CD4-positive, alpha-beta memory T cell (primary cell): ENCODE measurements around the gene CPT1A. TPM values are rescaled to one million over a fixed set of nuclear protein-coding genes. Genes with fewer than 3 reads are reported as not detected.
A peak's percentile ranks its signal among the peaks of the same experiment; 100 is the strongest.

ENCODE experiments used
- CTCF ChIA-PET: fragments of 350-600 bp; sonication (Branson Sonifier 250); formaldehyde crosslinking; loops from one replicate; lab custom pipeline; 2021; ENCODE audit warnings: inconsistent platforms; ENCODE audit not compliant: partially characterized antibody; lab: Charles Lee
- POLR2A ChIA-PET: fragments of 350-600 bp; sonication (Branson Sonifier 250); formaldehyde crosslinking; loops from one replicate; lab custom pipeline; 2021; ENCODE audit not compliant: partially characterized antibody; lab: Charles Lee
- DNase-seq, 5 donors: peaks; one replicate each; pipeline versions ENCODE4 v3.0.0 to v3.0.0-alpha.2; 2020 to 2022; ENCODE audit warnings: mixed read lengths in 1 of 5
- H3K27ac ChIP-seq: one replicate; pipeline ENCODE4 v1.7.0; 2013; ENCODE audit warnings: low read depth, low read length
- H3K27me3 ChIP-seq: 2 replicates; pipeline ENCODE4 v1.7.0; 2013; ENCODE audit warnings: mild to moderate bottlenecking, low read length, moderate library complexity; ENCODE audit not compliant: insufficient read depth
- H3K36me3 ChIP-seq: 2 replicates; pipeline ENCODE4 v1.7.0; 2013; ENCODE audit warnings: mild to moderate bottlenecking, low read length, moderate library complexity; ENCODE audit not compliant: insufficient read depth
- H3K4me1 ChIP-seq: 2 replicates; pipeline ENCODE4 v1.7.0; 2013; ENCODE audit warnings: mild to moderate bottlenecking, low read length, moderate library complexity; ENCODE audit not compliant: insufficient read depth
- H3K4me3 ChIP-seq, 2 donors: one replicate each; pipeline ENCODE4 v1.7.0; 2013; ENCODE audit warnings: low read length in 2 of 2, mild to moderate bottlenecking in 1 of 2
- H3K9me3 ChIP-seq, 2 donors: one replicate each; pipeline ENCODE4 v1.7.0; 2013; ENCODE audit warnings: low read length in 2 of 2, control low read depth in 1 of 2; ENCODE audit not compliant: control insufficient read depth in 1 of 2
- H3K27ac Mint-ChIP-seq, 7 donors: one replicate each; pipeline ENCODE4 v1.8.0; 2020 to 2021; ENCODE audit warnings: mixed read lengths in 7 of 7, mild to moderate bottlenecking in 6 of 7, inconsistent platforms in 3 of 7, moderate library complexity in 3 of 7
- H3K27me3 Mint-ChIP-seq, 2 donors: one replicate each; pipeline ENCODE4 v1.8.0; 2020 to 2021; ENCODE audit warnings: mixed read lengths in 2 of 2
- H3K36me3 Mint-ChIP-seq, 2 donors: one replicate each; pipeline ENCODE4 v1.8.0; 2020 to 2021; ENCODE audit warnings: mixed read lengths in 2 of 2, inconsistent platforms in 1 of 2, mild to moderate bottlenecking in 1 of 2
- H3K4me1 Mint-ChIP-seq, 4 donors: one replicate each; pipeline ENCODE4 v1.8.0; 2020 to 2021; ENCODE audit warnings: mixed read lengths in 4 of 4, mild to moderate bottlenecking in 1 of 4
- H3K4me3 Mint-ChIP-seq, 8 donors: one replicate each; pipeline ENCODE4 v1.8.0; 2020 to 2021; ENCODE audit warnings: mixed read lengths in 8 of 8, mild to moderate bottlenecking in 7 of 8, moderate library complexity in 6 of 8, inconsistent platforms in 3 of 8
- H3K9me3 Mint-ChIP-seq, 8 donors: one replicate each; pipeline ENCODE4 v1.8.0; 2020 to 2021; ENCODE audit warnings: mixed read lengths in 8 of 8, mild to moderate bottlenecking in 5 of 8, inconsistent platforms in 3 of 8, moderate library complexity in 1 of 8
- intact Hi-C: fragments of 100-400 bp; cut with micrococcal nuclease; formaldehyde crosslinking; loops from one replicate; pipeline ENCODE4 v1.15.1; 2023
- polyA plus RNA-seq, 2 donors: library from polyadenylated mRNA; unstranded; fragments of 300-500 nt; fragmentation: Illumina TruSeq; gene quantifications; one replicate each; pipeline ENCODE4 v1.2.3, GENCODE V29; 2021
- total RNA-seq, 2 experiments: library from RNA; stranded (reverse); gene quantifications; one replicate each; pipeline ENCODE4 v1.2.3, GENCODE V29; 2021

CPT1A gene
- total and polyA plus RNA-seq, 4 experiments from 2014 or later = 7.5 to 35.5 (median 18.5) TPM

- H3K27ac ChIP-seq = peak overlapping the region; percentile 53
- Mint-ChIP-seq H3K27ac (peak overlapping the region in 5 of 7 donors; percentile 42 to 88 (median 77)), H3K9me3 (no peaks in the 10 kb centered on the region), H3K4me1 (peaks cover 12 to 35% (median 26%) of the 10 kb centered on the region in 4 donors), H3K27me3 (peaks cover 0 to 3% of the 10 kb centered on the region in 2 donors), H3K4me3 (peak overlapping the region; percentile 57 to 97 (median 89)), H3K36me3 (peaks cover 0 to 8% of the 10 kb centered on the region in 2 donors)
- DNase-seq = no peak
- H3K9me3 ChIP-seq = no peaks in the 10 kb centered on the region
- H3K4me1 ChIP-seq = peaks cover 36% of the 10 kb centered on the region
- POLR2A ChIA-PET = interaction anchor here (0.6 to 3.7 kb wide), 8 partner anchors 10 to 204 kb away, joined by 3 to 29 read pairs (median 6); partner anchors contain the start of gene TPCN2
- peak overlapping the region in 1 of 2 donors; percentile 70 for H3K4me3 ChIP-seq
- H3K36me3 ChIP-seq = no peaks in the 10 kb centered on the region
- CTCF ChIA-PET = interaction anchor here (0.7 to 4.8 kb wide), 18 partner anchors 8 to 259 kb away, joined by 3 to 85 read pairs (median 4); no protein-coding TSS in a partner anchor
- no peaks in the 10 kb centered on the region for H3K27me3 ChIP-seq
- intact Hi-C loops = loop anchor here (1.0 to 10.0 kb wide), 4 partner anchors 19 to 380 kb away; partner anchors contain the start of gene PPP6R3
These were observed 2.7 kb upstream of the CPT1A start for GRCh38 chr11:68844376-68844775.

- Mint-ChIP-seq H3K27ac (peak overlapping the region; percentile 77 to 93 (median 86)), H3K27me3 (peaks cover 0 to 3% of the 10 kb centered on the region in 2 donors), H3K9me3 (no peaks in the 10 kb centered on the region), H3K4me3 (peak overlapping the region; percentile 88 to 98 (median 91)), H3K36me3 (peaks cover 0 to 13% of the 10 kb centered on the region in 2 donors), H3K4me1 (peaks cover 12 to 40% (median 29%) of the 10 kb centered on the region in 4 donors)
- Histone ChIP-seq H3K9me3 (no peaks in the 10 kb centered on the region), H3K4me1 (peaks cover 39% of the 10 kb centered on the region), H3K27ac (peak overlapping the region; percentile 53), H3K36me3 (no peaks in the 10 kb centered on the region), H3K27me3 (no peaks in the 10 kb centered on the region), H3K4me3 (peak overlapping the region; percentile 70 to 98)
- DNase-seq = peak; percentile 67 to 75 (median 68)
- intact Hi-C loops = loop anchor here (1.0 to 10.0 kb wide), 5 partner anchors 19 to 379 kb away; partner anchors contain the start of genes PPP6R3 and TESMIN
- ChIA-PET CTCF (interaction anchor here (0.7 to 4.8 kb wide), 24 partner anchors 8 to 259 kb away, joined by 3 to 85 read pairs (median 4); no protein-coding TSS in a partner anchor), POLR2A (interaction anchor here (0.6 to 3.7 kb wide), 13 partner anchors 11 to 211 kb away, joined by 3 to 29 read pairs (median 6); partner anchors contain the start of genes IGHMBP2, MRPL21 and TPCN2)
These were observed 2.1 kb upstream of the CPT1A start for GRCh38 chr11:68843703-68844312.

- Histone ChIP-seq H3K27ac (peak overlapping the region; percentile 53), H3K36me3 (no peaks in the 10 kb centered on the region), H3K4me1 (peaks cover 46% of the 10 kb centered on the region), H3K27me3 (no peaks in the 10 kb centered on the region), H3K9me3 (no peaks in the 10 kb centered on the region), H3K4me3 (peak overlapping the region; percentile 70 to 98)
- Mint-ChIP-seq H3K4me3 (peak overlapping the region; percentile 88 to 98 (median 91)), H3K27me3 (no peaks in the 10 kb centered on the region), H3K4me1 (peaks cover 14 to 47% (median 34%) of the 10 kb centered on the region in 4 donors), H3K9me3 (no peaks in the 10 kb centered on the region), H3K36me3 (peaks cover 0 to 14% of the 10 kb centered on the region in 2 donors), H3K27ac (peak overlapping the region; percentile 73 to 93 (median 86))
- ChIA-PET POLR2A (interaction anchor here (0.7 to 3.7 kb wide), 15 partner anchors 10 to 831 kb away, joined by 3 to 29 read pairs (median 5); partner anchors contain the start of genes IGHMBP2, MRPL21 and TPCN2), CTCF (interaction anchor here (0.8 to 4.8 kb wide), 17 partner anchors 11 to 259 kb away, joined by 3 to 85 read pairs (median 4); no protein-coding TSS in a partner anchor)
- intact Hi-C loops = loop anchor here (2.0 to 10.0 kb wide), 3 partner anchors 46 to 378 kb away; partner anchors contain the start of genes PPP6R3 and TESMIN
- peak; percentile 55 to 83 (median 59) for DNase-seq
These were observed 1.4 kb upstream of the CPT1A start for GRCh38 chr11:68843052-68843561.

- peak overlapping the region; percentile 73 to 93 (median 91) for H3K27ac Mint-ChIP-seq
- POLR2A ChIA-PET = interaction anchor here (0.7 to 3.7 kb wide), 14 partner anchors 10 to 1363 kb away, joined by 3 to 29 read pairs (median 3); partner anchors contain the start of genes IGHMBP2 and MRPL21
- peak in 3 of 5 donors; percentile 5 to 41 (median 7) for DNase-seq
These were observed 823 bp upstream of the CPT1A start for GRCh38 chr11:68842427-68843051.

GRCh38 chr11:68840661-68841653 is 759 bp downstream of the CPT1A start:
- Mint-ChIP-seq H3K27me3 (no peaks in the 10 kb centered on the region), H3K36me3 (peaks cover 0 to 14% of the 10 kb centered on the region in 2 donors), H3K27ac (peak overlapping the region; percentile 90 to 98 (median 95)), H3K4me1 (peaks cover 26 to 65% (median 45%) of the 10 kb centered on the region in 4 donors), H3K4me3 (peak overlapping the region; percentile 83 to 93 (median 88)), H3K9me3 (no peaks in the 10 kb centered on the region)
- Histone ChIP-seq H3K36me3 (no peaks in the 10 kb centered on the region), H3K4me3 (peak overlapping the region; percentile 47 to 67), H3K27me3 (no peaks in the 10 kb centered on the region), H3K4me1 (peaks cover 67% of the 10 kb centered on the region), H3K9me3 (no peaks in the 10 kb centered on the region), H3K27ac (peak overlapping the region; percentile 67)
- intact Hi-C loops = loop anchor here (5.0 to 10.0 kb wide), 2 partner anchors 44 to 376 kb away; partner anchors contain the start of gene PPP6R3
- POLR2A ChIA-PET = interaction anchor here (0.7 to 3.7 kb wide), 3 partner anchors 14 to 42 kb away, joined by 3 to 29 read pairs (median 4); no protein-coding TSS in a partner anchor
- DNase-seq = peak in 3 of 5 donors; percentile 8 to 52 (median 12)
- CTCF ChIA-PET = no interaction called here

More at GRCh38 chr11:68842427-68843051, 823 bp upstream of the CPT1A start:
- Mint-ChIP-seq H3K9me3 (no peaks in the 10 kb centered on the region), H3K27me3 (no peaks in the 10 kb centered on the region), H3K36me3 (peaks cover 0 to 14% of the 10 kb centered on the region in 2 donors), H3K4me3 (peak overlapping the region; percentile 88 to 98 (median 91)), H3K4me1 (peaks cover 20 to 53% (median 40%) of the 10 kb centered on the region in 4 donors)
- H3K27ac ChIP-seq = peak overlapping the region; percentile 53
- intact Hi-C loops = loop anchor here (2.0 to 10.0 kb wide), 3 partner anchors 45 to 378 kb away; partner anchors contain the start of genes PPP6R3 and TESMIN
- H3K27me3 ChIP-seq = no peaks in the 10 kb centered on the region
- H3K4me3 ChIP-seq = peak overlapping the region; percentile 70 to 98
- CTCF ChIA-PET = interaction anchor here (0.8 to 4.8 kb wide), 16 partner anchors 10 to 258 kb away, joined by 3 to 85 read pairs (median 4); no protein-coding TSS in a partner anchor
- H3K9me3 ChIP-seq = no peaks in the 10 kb centered on the region
- peaks cover 51% of the 10 kb centered on the region for H3K4me1 ChIP-seq
- H3K36me3 ChIP-seq = no peaks in the 10 kb centered on the region
